ENCODE data around the gene CDK8. TPM values are rescaled to one million over a fixed set of nuclear protein-coding genes. Genes with fewer than 3 reads are reported as not detected.

CDK8 gene
- total RNA-seq, 4 donors from 2014 or later = 8.5 to 15.1 (median 11.2) TPM

DNA sequence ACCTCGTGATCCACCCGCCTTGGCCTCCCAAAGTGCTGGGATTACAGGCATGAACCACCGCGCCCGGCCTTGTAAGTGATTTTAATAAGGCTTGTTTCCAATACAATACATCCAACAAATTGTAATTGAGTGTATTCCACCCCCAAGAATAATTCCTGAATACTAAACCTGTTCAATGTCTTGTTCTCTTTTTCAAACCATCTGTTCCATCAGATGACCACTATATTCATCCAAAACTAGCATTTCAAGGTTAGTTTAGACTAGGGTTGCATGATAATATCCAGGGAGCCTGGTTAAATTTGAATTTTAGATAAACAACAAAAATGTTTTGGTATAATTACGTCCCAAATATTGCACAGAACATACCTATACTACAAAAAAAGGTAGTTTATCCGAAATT lies 168.1 kb downstream of the CDK8 start:
- TF ChIP-seq, protein P1, sequence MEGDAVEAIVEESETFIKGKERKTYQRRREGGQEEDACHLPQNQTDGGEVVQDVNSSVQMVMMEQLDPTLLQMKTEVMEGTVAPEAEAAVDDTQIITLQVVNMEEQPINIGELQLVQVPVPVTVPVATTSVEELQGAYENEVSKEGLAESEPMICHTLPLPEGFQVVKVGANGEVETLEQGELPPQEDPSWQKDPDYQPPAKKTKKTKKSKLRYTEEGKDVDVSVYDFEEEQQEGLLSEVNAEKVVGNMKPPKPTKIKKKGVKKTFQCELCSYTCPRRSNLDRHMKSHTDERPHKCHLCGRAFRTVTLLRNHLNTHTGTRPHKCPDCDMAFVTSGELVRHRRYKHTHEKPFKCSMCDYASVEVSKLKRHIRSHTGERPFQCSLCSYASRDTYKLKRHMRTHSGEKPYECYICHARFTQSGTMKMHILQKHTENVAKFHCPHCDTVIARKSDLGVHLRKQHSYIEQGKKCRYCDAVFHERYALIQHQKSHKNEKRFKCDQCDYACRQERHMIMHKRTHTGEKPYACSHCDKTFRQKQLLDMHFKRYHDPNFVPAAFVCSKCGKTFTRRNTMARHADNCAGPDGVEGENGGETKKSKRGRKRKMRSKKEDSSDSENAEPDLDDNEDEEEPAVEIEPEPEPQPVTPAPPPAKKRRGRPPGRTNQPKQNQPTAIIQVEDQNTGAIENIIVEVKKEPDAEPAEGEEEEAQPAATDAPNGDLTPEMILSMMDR (IDR thresholded peaks at IDR 0.05; ENCODE audit: low read depth) = no peak

DNA sequence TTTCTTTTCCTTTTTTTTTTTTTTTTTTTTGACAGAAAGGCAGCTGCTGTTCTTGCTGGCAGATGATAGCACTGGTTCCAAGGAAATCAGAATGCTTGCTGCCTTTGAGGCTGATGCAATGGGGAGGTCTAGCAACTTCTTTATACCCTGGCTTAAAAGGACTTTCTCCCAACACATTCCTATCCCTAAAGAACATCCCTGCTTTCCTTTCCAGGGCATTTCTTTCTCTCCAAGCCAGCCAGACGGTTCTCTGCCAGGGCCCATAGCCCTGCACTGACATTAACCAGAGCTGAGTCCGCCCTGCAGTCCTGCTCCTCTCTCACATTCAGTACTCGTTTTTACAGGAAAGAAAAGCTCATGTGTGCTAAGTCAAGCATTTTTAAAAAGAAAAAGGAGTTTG lies 169.7 kb downstream of the CDK8 start:
- TF ChIP-seq, protein P1 (IDR thresholded peaks at IDR 0.05; ENCODE audit: low read depth) = no peak

DNA sequence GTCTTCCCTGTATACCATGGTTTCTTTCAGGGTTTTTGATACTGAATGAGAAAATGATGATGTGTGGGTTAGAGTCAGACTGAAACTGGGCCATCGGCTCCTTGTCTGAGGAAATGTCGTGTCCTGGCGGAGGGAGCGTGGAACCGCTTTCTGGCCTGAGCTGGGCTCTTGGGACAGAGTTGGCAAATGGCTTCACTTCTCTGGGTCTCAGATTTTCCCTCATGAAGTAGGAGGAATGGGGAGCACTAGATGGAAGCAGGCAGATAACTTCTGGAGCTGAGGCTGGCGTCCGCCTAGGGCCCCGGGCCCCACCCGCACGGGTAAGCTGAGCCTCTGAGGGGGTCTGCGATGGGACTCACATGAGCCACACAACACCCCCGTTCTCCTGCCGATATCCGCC lies 170.3 kb downstream of the CDK8 start:
- TF ChIP-seq, protein P1 (IDR thresholded peaks at IDR 0.05; ENCODE audit: low read depth) = no peak

DNA sequence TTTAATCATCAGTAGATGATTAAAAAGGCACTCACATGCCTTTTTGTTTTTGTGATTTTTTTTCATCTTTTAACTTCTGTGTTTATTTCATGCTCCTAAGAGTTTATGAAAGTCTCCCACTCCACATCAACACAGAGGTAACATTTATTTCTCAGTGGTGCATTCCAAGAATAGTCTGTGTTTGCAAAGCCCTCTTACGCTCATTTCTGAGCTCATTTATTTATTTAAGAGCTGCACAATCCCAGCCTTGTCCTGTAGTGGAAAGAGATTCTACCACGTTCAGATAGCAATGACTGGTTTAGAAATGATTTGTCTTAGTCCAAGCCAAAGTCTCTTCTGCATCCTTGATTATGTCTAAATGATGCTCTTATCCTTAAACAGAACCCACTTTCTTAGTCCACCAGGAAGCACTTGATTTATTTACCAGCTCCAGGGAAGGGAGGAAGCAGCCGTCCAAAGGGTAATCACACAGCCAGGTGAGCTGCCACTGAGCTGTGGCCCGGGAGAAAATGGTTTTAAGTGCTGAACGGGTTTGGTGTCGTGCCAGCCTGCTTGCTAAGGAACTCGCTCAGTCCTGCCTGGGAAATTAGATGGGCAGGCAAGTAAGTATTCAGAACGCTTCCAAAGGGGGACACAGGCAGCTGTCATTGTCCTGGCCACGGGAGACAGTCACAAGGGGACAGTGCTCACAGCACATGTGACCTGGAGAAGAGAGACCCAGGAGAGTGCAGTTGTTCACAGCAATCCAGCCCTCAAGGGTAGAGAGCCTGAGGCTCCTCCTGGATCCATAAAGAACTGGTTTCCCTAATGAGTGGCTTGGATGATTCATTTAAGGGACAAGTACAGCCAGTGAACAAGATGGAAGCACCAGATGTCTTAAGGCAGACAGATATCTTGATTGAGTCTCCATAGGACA lies 171.8 kb downstream of the CDK8 start:
- TF ChIP-seq, protein P1 (IDR thresholded peaks at IDR 0.05; ENCODE audit: low read depth) = no peak

DNA sequence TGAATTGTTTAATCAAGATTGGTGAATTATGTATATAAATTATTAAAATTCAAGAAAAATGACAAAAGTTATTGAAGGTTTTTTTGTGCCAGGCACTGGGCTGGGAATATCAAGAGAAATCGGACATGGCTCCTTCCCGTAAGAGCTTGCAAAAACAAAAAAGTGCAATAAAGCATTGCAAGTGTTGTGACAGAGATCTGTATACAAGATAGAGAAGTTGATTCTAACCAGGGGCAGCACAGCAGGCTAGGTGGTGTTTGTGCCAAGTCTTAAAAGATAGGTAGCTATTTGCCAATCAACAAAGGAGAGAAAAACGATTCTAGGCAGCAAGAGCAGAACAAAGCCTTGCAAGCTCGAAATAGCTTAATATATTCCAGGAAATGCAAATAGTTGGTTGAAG lies 179.8 kb downstream of the CDK8 start:
- TF ChIP-seq, protein P1 (IDR thresholded peaks at IDR 0.05; ENCODE audit: low read depth) = no peak

DNA sequence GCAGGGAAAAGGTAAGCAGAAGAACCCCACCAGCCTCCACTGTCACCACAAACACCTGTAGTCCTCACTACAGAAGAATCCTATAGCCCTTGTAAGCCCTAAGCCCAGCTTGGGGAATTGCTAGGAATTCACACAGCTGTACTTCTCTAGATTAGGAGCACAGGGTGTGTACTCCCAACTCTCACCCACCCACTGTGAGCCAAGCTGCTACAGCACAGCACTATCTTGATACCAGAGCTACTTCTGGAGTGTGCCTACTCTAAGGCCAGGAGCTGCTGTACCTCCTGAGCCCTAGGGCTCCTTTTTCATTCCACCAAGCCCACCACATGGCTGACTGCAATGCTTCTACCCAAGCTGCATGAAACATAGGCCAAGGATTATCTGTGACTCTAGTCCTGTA lies 181.2 kb downstream of the CDK8 start:
- TF ChIP-seq, protein P1 (IDR thresholded peaks at IDR 0.05; ENCODE audit: low read depth) = no peak

DNA sequence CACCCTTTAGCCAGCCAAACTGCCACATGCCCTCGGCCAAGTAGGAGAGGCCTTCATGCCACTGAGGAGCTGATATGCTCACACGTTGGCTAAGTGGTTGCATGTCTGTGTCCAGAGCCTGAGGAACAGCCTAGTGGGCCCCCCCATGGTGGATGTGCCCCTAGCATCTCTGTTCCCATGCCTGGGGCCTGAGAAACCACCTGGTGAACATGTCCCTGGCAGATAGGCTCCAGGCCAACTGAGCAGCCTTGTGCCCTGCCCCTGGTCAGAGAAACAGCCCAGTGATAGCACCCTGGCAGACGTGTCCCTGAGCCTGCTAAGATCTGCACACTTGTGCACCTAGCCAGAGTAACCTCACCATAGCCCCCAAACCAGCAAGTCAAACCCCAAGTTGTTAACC lies 181.7 kb downstream of the CDK8 start:
- TF ChIP-seq, protein P1 (IDR thresholded peaks at IDR 0.05; ENCODE audit: low read depth) = no peak

Data from subcutaneous adipose tissue (tissue), 4 donors.